K562 (cell line): ENCODE measurements around the gene EEF1A1.
"Not testable (repeated sequence)": the region's sequence is repeated elsewhere in the genome, so short reads cannot be mapped to it uniquely, and the experiment has no call there.

Experiments used
- ATF3 ChIP-seq, 2 experiments: fragments of 450-650 bp in 1 of 2; sonication (generic) in 1 of 2; formaldehyde crosslinking in 1 of 2; IDR thresholded peaks in 1 of 2; conservative IDR thresholded peaks in 1 of 2; 2 replicates each; pipeline versions ENCODE4 v1.6.1 to v1.8.1; 2016 to 2023; ENCODE audit warnings: mild to moderate bottlenecking in 2 of 2, moderate library complexity in 2 of 2, inconsistent platforms in 1 of 2, missing genetic modification reagents in 1 of 2
- CBX8 ChIP-seq: fragments of 200-600 bp; sonication (generic); IDR thresholded peaks from 2 replicates; pipeline ENCODE4 v1.6.1; 2012; ENCODE audit warnings: borderline replicate concordance, mixed run types, low read depth, mild to moderate bottlenecking, moderate library complexity, mixed read lengths, low read length, control low read depth, inconsistent platforms; ENCODE audit not compliant: poor library complexity, severe bottlenecking; ENCODE audit errors: extremely low read depth
- EZH2 ChIP-seq: IDR thresholded peaks from 2 replicates; pipeline ENCODE4 v1.6.1; 2012; ENCODE audit warnings: low read depth, mild to moderate bottlenecking, inconsistent platforms, low read length, borderline replicate concordance
- GABPB1 ChIP-seq: sonication (generic); formaldehyde crosslinking; IDR thresholded peaks from 2 replicates; pipeline ENCODE4 v1.8.0; 2022; ENCODE audit warnings: mild to moderate bottlenecking, missing genetic modification reagents
- JUNB ChIP-seq: fragments of 450-650 bp; formaldehyde crosslinking; conservative IDR thresholded peaks from 2 replicates; pipeline ENCODE4 v1.4.0; 2020; ENCODE audit warnings: mild to moderate bottlenecking
- MGA ChIP-seq: fragments of 450-650 bp; IDR thresholded peaks from 2 replicates; pipeline ENCODE4 v1.6.1; 2016; ENCODE audit warnings: mild to moderate bottlenecking, moderate library complexity
- MTA2 ChIP-seq: fragments of 450-650 bp; IDR thresholded peaks from 2 replicates; pipeline ENCODE4 v1.6.1; 2016; ENCODE audit warnings: low read depth
- NRF1 ChIP-seq, 2 experiments: fragments of 450-650 bp; IDR thresholded peaks in 1 of 2; conservative IDR thresholded peaks in 1 of 2; 2 replicates each; pipeline ENCODE4 v1.6.1; 2014; ENCODE audit warnings: mild to moderate bottlenecking in 2 of 2
- SAP30 ChIP-seq: fragments of 200-600 bp; sonication (generic); IDR thresholded peaks from 2 replicates; pipeline ENCODE4 v1.6.1; 2012; ENCODE audit warnings: borderline replicate concordance, low read depth, mild to moderate bottlenecking, moderate library complexity, low read length, control low read depth, inconsistent platforms; ENCODE audit not compliant: insufficient read depth, poor library complexity, severe bottlenecking
- USF2 ChIP-seq: sonication (generic); formaldehyde crosslinking; IDR thresholded peaks from 2 replicates; pipeline ENCODE4 v1.5.0; 2020; ENCODE audit warnings: missing genetic modification reagents
- ZBTB43 ChIP-seq: sonication (generic); formaldehyde crosslinking; IDR thresholded peaks from 2 replicates; pipeline ENCODE4 v1.8.0; 2023; ENCODE audit warnings: mild to moderate bottlenecking, missing genetic modification reagents
- ZNF12 ChIP-seq: sonication (generic); formaldehyde crosslinking; IDR thresholded peaks from 2 replicates; pipeline ENCODE4 v1.4.0; 2020; ENCODE audit warnings: mild to moderate bottlenecking, missing genetic modification reagents
- ZNF384 ChIP-seq: IDR thresholded peaks from 2 replicates; pipeline ENCODE4 v1.6.1; 2012; ENCODE audit warnings: low read depth, low read length, improper control_type of control experiment

- TF ChIP-seq JUNB; ZNF384; USF2 (CRISPR knock-in tag); MGA; EZH2; GABPB1 (CRISPR knock-in tag); ZBTB43; NRF1 (conservative IDR thresholded peaks at IDR 0.05 in 1 of 2, IDR thresholded peaks at IDR 0.05 in 1 of 2); ZNF12; ATF3 (IDR thresholded peaks at IDR 0.05); ATF3 (CRISPR knock-in tag; conservative IDR thresholded peaks at IDR 0.05); MTA2; SAP30; CBX8: not testable (repeated sequence)
Observed at GRCh38 chr6:73505705-73506104, 15.1 kb downstream of the EEF1A1 start.
